CD4-positive, alpha-beta memory T cell (primary cell): ENCODE data around the gene IRS2. TPM values are rescaled to one million over a fixed set of nuclear protein-coding genes. Genes with fewer than 3 reads are reported as not detected.
A peak's percentile ranks its signal among the peaks of the same experiment; 100 is the strongest.

Source experiments
- CTCF ChIA-PET: fragments of 350-600 bp; sonication (Branson Sonifier 250); formaldehyde crosslinking; loops from one replicate; lab custom pipeline; 2021; ENCODE audit warnings: inconsistent platforms; ENCODE audit not compliant: partially characterized antibody; lab: Charles Lee
- POLR2A ChIA-PET: fragments of 350-600 bp; sonication (Branson Sonifier 250); formaldehyde crosslinking; loops from one replicate; lab custom pipeline; 2021; ENCODE audit not compliant: partially characterized antibody; lab: Charles Lee
- DNase-seq, 5 donors: peaks; one replicate each; pipeline versions ENCODE4 v3.0.0 to v3.0.0-alpha.2; 2020 to 2022; ENCODE audit warnings: mixed read lengths in 1 of 5
- H3K27ac ChIP-seq: one replicate; pipeline ENCODE4 v1.7.0; 2013; ENCODE audit warnings: low read depth, low read length
- H3K27me3 ChIP-seq: 2 replicates; pipeline ENCODE4 v1.7.0; 2013; ENCODE audit warnings: mild to moderate bottlenecking, low read length, moderate library complexity; ENCODE audit not compliant: insufficient read depth
- H3K36me3 ChIP-seq: 2 replicates; pipeline ENCODE4 v1.7.0; 2013; ENCODE audit warnings: mild to moderate bottlenecking, low read length, moderate library complexity; ENCODE audit not compliant: insufficient read depth
- H3K4me1 ChIP-seq: 2 replicates; pipeline ENCODE4 v1.7.0; 2013; ENCODE audit warnings: mild to moderate bottlenecking, low read length, moderate library complexity; ENCODE audit not compliant: insufficient read depth
- H3K4me3 ChIP-seq, 2 donors: one replicate each; pipeline ENCODE4 v1.7.0; 2013; ENCODE audit warnings: low read length in 2 of 2, mild to moderate bottlenecking in 1 of 2
- H3K9me3 ChIP-seq, 2 donors: one replicate each; pipeline ENCODE4 v1.7.0; 2013; ENCODE audit warnings: low read length in 2 of 2, control low read depth in 1 of 2; ENCODE audit not compliant: control insufficient read depth in 1 of 2
- H3K27ac Mint-ChIP-seq, 7 donors: one replicate each; pipeline ENCODE4 v1.8.0; 2020 to 2021; ENCODE audit warnings: mixed read lengths in 7 of 7, mild to moderate bottlenecking in 6 of 7, inconsistent platforms in 3 of 7, moderate library complexity in 3 of 7
- H3K27me3 Mint-ChIP-seq, 2 donors: one replicate each; pipeline ENCODE4 v1.8.0; 2020 to 2021; ENCODE audit warnings: mixed read lengths in 2 of 2
- H3K36me3 Mint-ChIP-seq, 2 donors: one replicate each; pipeline ENCODE4 v1.8.0; 2020 to 2021; ENCODE audit warnings: mixed read lengths in 2 of 2, inconsistent platforms in 1 of 2, mild to moderate bottlenecking in 1 of 2
- H3K4me1 Mint-ChIP-seq, 4 donors: one replicate each; pipeline ENCODE4 v1.8.0; 2020 to 2021; ENCODE audit warnings: mixed read lengths in 4 of 4, mild to moderate bottlenecking in 1 of 4
- H3K4me3 Mint-ChIP-seq, 8 donors: one replicate each; pipeline ENCODE4 v1.8.0; 2020 to 2021; ENCODE audit warnings: mixed read lengths in 8 of 8, mild to moderate bottlenecking in 7 of 8, moderate library complexity in 6 of 8, inconsistent platforms in 3 of 8
- H3K9me3 Mint-ChIP-seq, 8 donors: one replicate each; pipeline ENCODE4 v1.8.0; 2020 to 2021; ENCODE audit warnings: mixed read lengths in 8 of 8, mild to moderate bottlenecking in 5 of 8, inconsistent platforms in 3 of 8, moderate library complexity in 1 of 8
- intact Hi-C: fragments of 100-400 bp; cut with micrococcal nuclease; formaldehyde crosslinking; loops from one replicate; pipeline ENCODE4 v1.15.1; 2023
- polyA plus RNA-seq, 2 donors: library from polyadenylated mRNA; unstranded; fragments of 300-500 nt; fragmentation: Illumina TruSeq; gene quantifications; one replicate each; pipeline ENCODE4 v1.2.3, GENCODE V29; 2021
- total RNA-seq, 2 experiments: library from RNA; stranded (reverse); gene quantifications; one replicate each; pipeline ENCODE4 v1.2.3, GENCODE V29; 2021

IRS2 gene
- total and polyA plus RNA-seq, 4 experiments from 2014 or later = 1.3 to 21.4 (median 12.2) TPM

GRCh38 chr13:109707742-109708617 is 78.4 kb downstream of the IRS2 start:
- Mint-ChIP-seq H3K36me3 (no peaks in the 10 kb centered on the region), H3K9me3 (no peaks in the 10 kb centered on the region), H3K4me1 (peaks cover 3 to 20% (median 14%) of the 10 kb centered on the region in 4 donors), H3K4me3 (peak overlapping the region in 2 of 8 donors; percentile 6 to 15), H3K27me3 (peaks cover 20 to 21% of the 10 kb centered on the region in 2 donors), H3K27ac (no peak overlapping the region)
- Histone ChIP-seq H3K27me3 (peaks cover 12% of the 10 kb centered on the region), H3K4me3 (no peak overlapping the region), H3K9me3 (no peaks in the 10 kb centered on the region), H3K4me1 (peaks cover 10% of the 10 kb centered on the region), H3K27ac (no peak overlapping the region), H3K36me3 (no peaks in the 10 kb centered on the region)
- CTCF ChIA-PET = interaction anchor here (0.9 kb wide), 1 partner anchor 81 kb away, joined by 3 read pairs; no protein-coding TSS in a partner anchor
- POLR2A ChIA-PET = no interaction called here
- intact Hi-C loops = no loop called here
- no peak for DNase-seq

GRCh38 chr13:109707044-109707741 is 79.2 kb downstream of the IRS2 start:
- no peaks in the 10 kb centered on the region for H3K9me3 ChIP-seq
- H3K4me3 Mint-ChIP-seq = no peak overlapping the region
- H3K36me3 Mint-ChIP-seq = no peaks in the 10 kb centered on the region
- ChIA-PET CTCF (no interaction called here), POLR2A (no interaction called here)
- H3K36me3 ChIP-seq = no peaks in the 10 kb centered on the region
- H3K9me3 Mint-ChIP-seq = no peaks in the 10 kb centered on the region
- H3K4me1 Mint-ChIP-seq = peaks cover 3 to 20% (median 14%) of the 10 kb centered on the region in 4 donors
- intact Hi-C loops = no loop called here
- no peak overlapping the region for H3K4me3 ChIP-seq
- no peak overlapping the region for H3K27ac Mint-ChIP-seq
- peaks cover 10% of the 10 kb centered on the region for H3K4me1 ChIP-seq
- DNase-seq = no peak
- H3K27me3 Mint-ChIP-seq = peaks cover 20 to 21% of the 10 kb centered on the region in 2 donors
- H3K27ac ChIP-seq = no peak overlapping the region
- peaks cover 12% of the 10 kb centered on the region for H3K27me3 ChIP-seq

- Histone ChIP-seq H3K4me1 (peaks cover 10% of the 10 kb centered on the region), H3K4me3 (no peak overlapping the region), H3K27me3 (peaks cover 12% of the 10 kb centered on the region), H3K27ac (no peak overlapping the region), H3K9me3 (no peaks in the 10 kb centered on the region), H3K36me3 (no peaks in the 10 kb centered on the region)
- Mint-ChIP-seq H3K27ac (no peak overlapping the region), H3K9me3 (no peaks in the 10 kb centered on the region), H3K36me3 (no peaks in the 10 kb centered on the region), H3K4me3 (no peak overlapping the region), H3K27me3 (peaks cover 19 to 21% of the 10 kb centered on the region in 2 donors), H3K4me1 (peaks cover 3 to 20% (median 14%) of the 10 kb centered on the region in 4 donors)
- intact Hi-C loops = no loop called here
- ChIA-PET CTCF (no interaction called here), POLR2A (no interaction called here)
- no peak for DNase-seq
Measured at GRCh38 chr13:109706015-109706715, 80.2 kb downstream of the IRS2 start.

- Mint-ChIP-seq H3K27me3 (peaks cover 19 to 21% of the 10 kb centered on the region in 2 donors), H3K36me3 (no peaks in the 10 kb centered on the region), H3K4me3 (peak overlapping the region in 1 of 8 donors; percentile 48), H3K4me1 (peaks cover 6 to 25% (median 20%) of the 10 kb centered on the region in 4 donors), H3K9me3 (no peaks in the 10 kb centered on the region), H3K27ac (no peak overlapping the region)
- ChIA-PET CTCF (no interaction called here), POLR2A (no interaction called here)
- H3K27me3 ChIP-seq = peaks cover 12% of the 10 kb centered on the region
- H3K36me3 ChIP-seq = no peaks in the 10 kb centered on the region
- H3K9me3 ChIP-seq = no peaks in the 10 kb centered on the region
- H3K4me3 ChIP-seq = no peak overlapping the region
- no peak for DNase-seq
- H3K27ac ChIP-seq = no peak overlapping the region
- peaks cover 13% of the 10 kb centered on the region for H3K4me1 ChIP-seq
- intact Hi-C loops = no loop called here
Measured at GRCh38 chr13:109704771-109705635, 81.4 kb downstream of the IRS2 start.

GRCh38 chr13:109703250-109703649 is 83.1 kb downstream of the IRS2 start:
- Mint-ChIP-seq H3K36me3 (no peaks in the 10 kb centered on the region), H3K4me1 (peaks cover 7 to 28% (median 20%) of the 10 kb centered on the region in 4 donors), H3K27me3 (peaks cover 19 to 21% of the 10 kb centered on the region in 2 donors), H3K27ac (no peak overlapping the region), H3K9me3 (no peaks in the 10 kb centered on the region), H3K4me3 (no peak overlapping the region)
- H3K36me3 ChIP-seq = no peaks in the 10 kb centered on the region
- H3K27ac ChIP-seq = no peak overlapping the region
- H3K27me3 ChIP-seq = peaks cover 12% of the 10 kb centered on the region
- ChIA-PET POLR2A (no interaction called here), CTCF (no interaction called here)
- no peaks in the 10 kb centered on the region for H3K9me3 ChIP-seq
- peaks cover 18% of the 10 kb centered on the region for H3K4me1 ChIP-seq
- no peak overlapping the region for H3K4me3 ChIP-seq
- no peak for DNase-seq
- intact Hi-C loops = no loop called here
